Measurements from ENCODE around the gene PLAGL2.

Gene PLAGL2

DNA sequence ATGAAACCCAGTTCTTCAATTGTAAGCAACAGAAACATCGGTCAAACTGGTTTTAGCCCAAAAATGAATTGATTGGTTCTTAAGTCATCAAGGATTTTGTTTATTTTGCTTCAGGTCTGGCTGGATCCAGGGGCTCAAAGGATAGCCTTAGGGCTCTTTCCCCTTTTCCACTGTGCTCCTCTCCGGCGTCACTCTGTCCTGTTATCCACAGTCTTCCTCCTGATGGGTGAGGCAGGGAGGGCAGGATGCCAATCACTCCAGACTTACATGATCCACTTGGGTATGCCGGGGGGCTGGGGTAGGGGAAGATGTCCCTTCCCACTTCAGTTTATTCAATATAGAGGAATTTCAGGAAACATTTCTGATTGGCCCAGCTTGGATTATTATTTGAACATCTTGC is 40.0 kb downstream of the PLAGL2 start:
- FAIRE-seq: no peak
- TF ChIP-seq POLR2A (IDR thresholded peaks at IDR 0.05; ENCODE audit: low read depth, low read length): no peak
- TF ChIP-seq SPI1 (IDR thresholded peaks at IDR 0.05; ENCODE audit: low read depth, low read length): no peak
- TF ChIP-seq TAF1 (IDR thresholded peaks at IDR 0.05; ENCODE audit: low read depth, low read length): no peak
- no peak for TF ChIP-seq POLR2AphosphoS5 (IDR thresholded peaks at IDR 0.05; ENCODE audit: low read depth, low read length)
- TF ChIP-seq PAX5 (IDR thresholded peaks at IDR 0.05; ENCODE audit: insufficient read depth, low read length, severe bottlenecking): no peak
- TF ChIP-seq POU2F2 (IDR thresholded peaks at IDR 0.05; ENCODE audit: low read depth, low read length): no peak
- no peak for DNase-seq (ENCODE audit: insufficient read length, low spot score)

GRCh38 chr20:32165836-32166545 is 41.6 kb downstream of the PLAGL2 start:
- TF ChIP-seq POLR2AphosphoS5 (IDR thresholded peaks at IDR 0.05; ENCODE audit: low read depth, low read length) (no peak), SPI1 (IDR thresholded peaks at IDR 0.05; ENCODE audit: low read depth, low read length) (no peak), POU2F2 (IDR thresholded peaks at IDR 0.05; ENCODE audit: low read depth, low read length) (no peak), TAF1 (IDR thresholded peaks at IDR 0.05; ENCODE audit: low read depth, low read length) (no peak), PAX5 (IDR thresholded peaks at IDR 0.05; ENCODE audit: insufficient read depth, low read length, severe bottlenecking) (no peak), POLR2A (IDR thresholded peaks at IDR 0.05; ENCODE audit: low read depth, low read length) (no peak)
- FAIRE-seq (no peak), DNase-seq (ENCODE audit: insufficient read length, low spot score) (no peak)

GRCh38 chr20:32164984-32165735 is 42.4 kb downstream of the PLAGL2 start:
- TF ChIP-seq POLR2A (IDR thresholded peaks at IDR 0.05; ENCODE audit: low read depth, low read length) (no peak), SPI1 (IDR thresholded peaks at IDR 0.05; ENCODE audit: low read depth, low read length) (no peak), TAF1 (IDR thresholded peaks at IDR 0.05; ENCODE audit: low read depth, low read length) (no peak), POU2F2 (IDR thresholded peaks at IDR 0.05; ENCODE audit: low read depth, low read length) (no peak), POLR2AphosphoS5 (IDR thresholded peaks at IDR 0.05; ENCODE audit: low read depth, low read length) (no peak), PAX5 (IDR thresholded peaks at IDR 0.05; ENCODE audit: insufficient read depth, low read length, severe bottlenecking) (no peak)
- no peak for FAIRE-seq

GRCh38 chr20:32163951-32164350 is 43.6 kb downstream of the PLAGL2 start:
- no peak for TF ChIP-seq PAX5 (IDR thresholded peaks at IDR 0.05; ENCODE audit: insufficient read depth, low read length, severe bottlenecking)
- no peak for TF ChIP-seq SPI1 (IDR thresholded peaks at IDR 0.05; ENCODE audit: low read depth, low read length)
- no peak for TF ChIP-seq POU2F2 (IDR thresholded peaks at IDR 0.05; ENCODE audit: low read depth, low read length)
- TF ChIP-seq POLR2A (IDR thresholded peaks at IDR 0.05; ENCODE audit: low read depth, low read length): no peak
- no peak for TF ChIP-seq TAF1 (IDR thresholded peaks at IDR 0.05; ENCODE audit: low read depth, low read length)
- no peak for TF ChIP-seq POLR2AphosphoS5 (IDR thresholded peaks at IDR 0.05; ENCODE audit: low read depth, low read length)
- no peak for DNase-seq (ENCODE audit: insufficient read length, low spot score)
- FAIRE-seq: no peak

More at GRCh38 chr20:32164984-32165735, 42.4 kb downstream of the PLAGL2 start:
- DNase-seq (ENCODE audit: insufficient read length, low spot score): no peak

DNA sequence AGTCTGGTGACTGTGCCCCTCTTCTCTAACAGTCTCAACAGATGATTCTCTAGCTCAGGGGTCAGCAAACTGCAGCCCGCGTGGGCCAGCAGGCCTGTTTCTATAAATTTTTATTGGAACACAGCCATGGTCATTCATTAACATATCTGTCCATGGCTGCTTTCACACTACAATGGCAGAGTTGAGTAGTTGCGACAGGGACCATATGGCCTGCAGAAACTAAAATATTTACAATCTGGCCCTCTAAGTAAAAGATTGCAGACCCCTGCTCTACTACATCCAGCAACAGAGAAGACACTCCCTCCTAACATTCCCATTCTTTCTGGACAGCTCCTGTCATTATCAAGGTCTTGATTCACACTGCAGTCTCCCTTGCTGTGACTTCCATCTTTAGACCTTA is 45.2 kb downstream of the PLAGL2 start:
- no peak for FAIRE-seq
- TF ChIP-seq SPI1 (IDR thresholded peaks at IDR 0.05; ENCODE audit: low read depth, low read length) (no peak), POLR2A (IDR thresholded peaks at IDR 0.05; ENCODE audit: low read depth, low read length) (no peak)
- DNase-seq (ENCODE audit: insufficient read length, low spot score): no peak

- FAIRE-seq: no peak
- DNase-seq (ENCODE audit: insufficient read length, low spot score): no peak
- TF ChIP-seq POLR2A (IDR thresholded peaks at IDR 0.05; ENCODE audit: low read depth, low read length) (no peak), POLR2AphosphoS5 (IDR thresholded peaks at IDR 0.05; ENCODE audit: low read depth, low read length) (no peak), POU2F2 (IDR thresholded peaks at IDR 0.05; ENCODE audit: low read depth, low read length) (no peak), SPI1 (IDR thresholded peaks at IDR 0.05; ENCODE audit: low read depth, low read length) (no peak), TAF1 (IDR thresholded peaks at IDR 0.05; ENCODE audit: low read depth, low read length) (no peak), PAX5 (IDR thresholded peaks at IDR 0.05; ENCODE audit: insufficient read depth, low read length, severe bottlenecking) (no peak)
These were observed 47.2 kb downstream of the PLAGL2 start for GRCh38 chr20:32160341-32160740.

- no peak for FAIRE-seq
- TF ChIP-seq POU2F2 (IDR thresholded peaks at IDR 0.05; ENCODE audit: low read depth, low read length) (no peak), SPI1 (IDR thresholded peaks at IDR 0.05; ENCODE audit: low read depth, low read length) (no peak), POLR2AphosphoS5 (IDR thresholded peaks at IDR 0.05; ENCODE audit: low read depth, low read length) (no peak), TAF1 (IDR thresholded peaks at IDR 0.05; ENCODE audit: low read depth, low read length) (no peak), PAX5 (IDR thresholded peaks at IDR 0.05; ENCODE audit: insufficient read depth, low read length, severe bottlenecking) (no peak)
- no peak for DNase-seq (ENCODE audit: insufficient read length, low spot score)
These were observed 47.7 kb downstream of the PLAGL2 start for GRCh38 chr20:32159766-32160221.

DNA sequence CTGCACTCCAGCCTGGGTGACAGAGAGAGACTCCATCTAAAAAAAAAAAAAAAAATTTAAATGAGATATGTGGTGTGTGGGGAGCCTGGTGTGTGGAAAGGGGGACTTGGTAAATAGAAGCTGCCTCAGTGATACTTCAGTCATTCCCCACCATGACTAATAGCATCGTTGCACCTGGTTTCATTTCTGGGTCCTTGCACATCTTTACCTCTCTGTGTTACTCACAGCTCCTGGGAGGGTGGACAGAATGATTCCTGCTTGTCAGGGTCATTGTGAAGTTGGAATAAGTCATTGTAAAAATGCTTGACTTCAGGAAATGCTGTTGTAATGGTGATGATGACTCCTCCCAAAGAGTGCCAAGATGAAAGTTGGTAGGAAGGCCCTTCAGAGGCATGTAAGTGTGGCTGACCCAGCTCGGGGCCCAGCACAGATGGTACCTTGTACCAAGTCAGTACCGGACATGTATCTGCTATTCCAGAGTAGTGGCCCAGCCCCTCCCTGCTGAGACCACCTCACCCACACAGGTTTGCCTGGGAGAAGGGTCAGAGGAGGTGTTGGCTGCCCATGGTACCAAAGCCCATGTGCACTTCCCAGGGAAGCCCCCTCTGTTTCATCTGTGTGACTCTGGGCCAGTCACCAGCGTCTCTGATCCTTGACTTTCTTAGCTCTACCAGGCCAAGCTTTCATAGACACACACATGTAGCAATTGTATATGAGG is 48.4 kb downstream of the PLAGL2 start:
- DNase-seq (ENCODE audit: insufficient read length, low spot score): no peak
- FAIRE-seq: no peak
- TF ChIP-seq POU2F2 (IDR thresholded peaks at IDR 0.05; ENCODE audit: low read depth, low read length): no peak
- TF ChIP-seq POLR2A (IDR thresholded peaks at IDR 0.05; ENCODE audit: low read depth, low read length): no peak
- 0 out of 2 replicates have a peak, but pooled peaks have one; percentile 20 for TF ChIP-seq POLR2AphosphoS5 (IDR thresholded peaks at IDR 0.05; ENCODE audit: low read depth, low read length)
- no peak for TF ChIP-seq SPI1 (IDR thresholded peaks at IDR 0.05; ENCODE audit: low read depth, low read length)

DNA sequence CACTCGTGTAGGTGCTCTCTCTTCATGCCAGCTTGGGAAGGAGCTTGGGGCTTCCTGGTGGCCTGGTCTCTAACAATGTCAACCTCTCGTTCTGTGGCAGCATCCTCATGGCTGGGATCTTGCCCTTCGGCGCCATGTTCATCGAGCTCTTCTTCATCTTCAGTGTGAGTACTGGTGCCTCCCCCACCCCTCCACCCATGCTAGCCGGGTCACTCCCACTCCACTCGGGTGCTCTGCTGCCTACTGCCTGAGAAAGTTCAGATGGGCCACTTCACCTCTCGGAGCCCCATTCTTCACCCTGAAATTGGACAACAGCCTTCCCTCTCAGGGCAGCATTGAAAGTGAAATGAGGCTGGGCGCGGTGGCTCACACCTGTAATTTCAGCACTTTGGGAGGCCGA is 49.2 kb downstream of the PLAGL2 start:
- TF ChIP-seq POLR2A (IDR thresholded peaks at IDR 0.05; ENCODE audit: low read depth, low read length) (no peak), POLR2AphosphoS5 (IDR thresholded peaks at IDR 0.05; ENCODE audit: low read depth, low read length) (no peak), POU2F2 (IDR thresholded peaks at IDR 0.05; ENCODE audit: low read depth, low read length) (no peak), PAX5 (IDR thresholded peaks at IDR 0.05; ENCODE audit: insufficient read depth, low read length, severe bottlenecking) (no peak), SPI1 (IDR thresholded peaks at IDR 0.05; ENCODE audit: low read depth, low read length) (no peak), TAF1 (IDR thresholded peaks at IDR 0.05; ENCODE audit: low read depth, low read length) (no peak)
- FAIRE-seq (no peak), DNase-seq (ENCODE audit: insufficient read length, low spot score) (no peak)
